Motor neuron (in vitro differentiated cells): ENCODE results near the gene SFI1. TPM values are rescaled to one million over a fixed set of nuclear protein-coding genes. Genes with fewer than 3 reads are reported as not detected.

Source experiments
- ATAC-seq, 8 experiments: fragments of 200-7000 bp; cut with Tn5 transposase; replicated peaks in 6 of 8; 2 replicates each; pipeline ENCODE4 v1.8.0; 2021; ENCODE audit warnings: mild to moderate bottlenecking in 8 of 8, moderate library complexity in 8 of 8
- H3K27ac ChIP-seq, 2 donors: fragments of 250-450 bp; sonication (Bioruptor Pico); 2 replicates each; pipeline ENCODE4 v1.9.0; 2021; ENCODE audit warnings: antibody characterized with exemption in 2 of 2, mild to moderate bottlenecking in 2 of 2, moderate library complexity in 1 of 2
- H3K4me1 ChIP-seq, 2 donors: fragments of 250-450 bp; sonication (Bioruptor Pico); replicated peaks in 1 of 2; 2 replicates each; pipeline ENCODE4 v1.6.1; 2021; ENCODE audit warnings: antibody characterized with exemption in 2 of 2, mild to moderate bottlenecking in 2 of 2, moderate library complexity in 1 of 2
- H3K4me3 ChIP-seq, 5 donors: fragments of 250-450 bp; sonication (Bioruptor Pico); 2 replicates each; pipeline ENCODE4 v1.9.0; 2021; ENCODE audit warnings: antibody characterized with exemption in 5 of 5, mild to moderate bottlenecking in 5 of 5, moderate library complexity in 4 of 5
- WGBS, 10 experiments: fragments of 450-650 bp; shearing (Covaris generic); methylation state at CpG; one replicate each; pipeline ENCODE4 v1.0.0; 2022; 5-methylcytosine and 5-hydroxymethylcytosine counted together
- in situ Hi-C, 9 experiments: fragments of 400-800 bp; cut with MboI; loops; one replicate each; pipeline ENCODE4 v1.15.0; 2021; ENCODE audit warnings: low sequenced_read_pairs in 9 of 9, low pct_unique_long_range_greater_than_20kb in 2 of 9; ENCODE audit not compliant: unreplicated experiment in 9 of 9
- total RNA-seq, 8 experiments: library from RNA; unstranded; fragments of 300-600 nt; gene quantifications; 2 replicates each; pipeline versions ENCODE4 v1.2.3 to v1.2.4, GENCODE V29; 2022

SFI1 gene
- total RNA-seq, 8 experiments from 2014 or later, result 5.2 to 23.1 (median 14.4) TPM

GRCh38 chr22:31620756-31621480, 124.6 kb downstream of the SFI1 start:
- in situ Hi-C loops, result no loop called here
- Histone ChIP-seq H3K4me3 (no peak overlapping the region), H3K4me1 (peaks cover 32 to 33% of the 10 kb centered on the region in 2 donors), H3K27ac (no peak overlapping the region)
- 93 to 100% methylated on average over 1 to 6 of the region's 20 CpGs; no CpG with 5 or more reads in 8 of the 10 experiments for WGBS, 10 experiments
- ATAC-seq, result no peak

- peak in 1 of 8 experiments; percentile 13 for ATAC-seq
- 80 to 100% (median 100%) methylated on average over 1 to 4 of the region's 19 CpGs; no CpG with 5 or more reads in 7 of the 10 experiments for whole genome bisulfite sequencing, 10 experiments
- Histone ChIP-seq H3K27ac (no peak overlapping the region), H3K4me1 (peaks cover 36 to 40% of the 10 kb centered on the region in 2 donors), H3K4me3 (no peak overlapping the region)
- in situ Hi-C loops, result no loop called here
Observed at GRCh38 chr22:31621507-31622124, 125.3 kb downstream of the SFI1 start.

- peaks cover 40 to 46% of the 10 kb centered on the region in 2 donors for H3K4me1 ChIP-seq
- in situ Hi-C loops, result no loop called here
- ATAC-seq, result no peak
- 100% methylated on average over 1 of the region's 1 CpG; no CpG with 5 or more reads in 9 of the 10 experiments for WGBS, 10 experiments
- no peak overlapping the region for H3K27ac ChIP-seq
- H3K4me3 ChIP-seq, result no peak overlapping the region
Observed at GRCh38 chr22:31622980-31623379, 126.6 kb downstream of the SFI1 start.

GRCh38 chr22:31623592-31624304, 127.4 kb downstream of the SFI1 start:
- WGBS, 10 experiments, result 67 to 100% (median 93%) methylated on average over 1 to 5 of the region's 18 CpGs; no CpG with 5 or more reads in 5 of the 10 experiments
- ATAC-seq, result peak in 1 of 8 experiments; percentile 4
- peaks cover 40 to 44% of the 10 kb centered on the region in 2 donors for H3K4me1 ChIP-seq
- in situ Hi-C loops, result no loop called here
- peak overlapping the region; percentile 33 to 92 for H3K27ac ChIP-seq
- no peak overlapping the region for H3K4me3 ChIP-seq

- peak overlapping the region; percentile 92 for H3K27ac ChIP-seq
- ATAC-seq, result peak in 5 of 8 experiments; percentile 4 to 33 (median 23)
- peak overlapping the region; percentile 2 to 33 (median 22) for H3K4me3 ChIP-seq
- in situ Hi-C loops, result no loop called here
- WGBS, 10 experiments, result 60 to 100% (median 82%) methylated on average over 1 to 3 of the region's 7 CpGs; no CpG with 5 or more reads in 5 of the 10 experiments
- H3K4me1 ChIP-seq, result peaks cover 38% of the 10 kb centered on the region in 2 donors
Observed at GRCh38 chr22:31625257-31625640, 128.9 kb downstream of the SFI1 start.

- Histone ChIP-seq H3K27ac (peak overlapping the region; percentile 92), H3K4me3 (peak overlapping the region; percentile 2 to 33 (median 22)), H3K4me1 (peaks cover 38% of the 10 kb centered on the region in 2 donors)
- in situ Hi-C loops, result no loop called here
- 0 to 80% (median 48%) methylated on average over 1 to 5 of the region's 31 CpGs; no CpG with 5 or more reads in 7 of the 10 experiments for WGBS, 10 experiments
- peak in 7 of 8 experiments; percentile 10 to 79 (median 75) for ATAC-seq
Observed at GRCh38 chr22:31625661-31626426, 129.5 kb downstream of the SFI1 start.

GRCh38 chr22:31626427-31627150, 130.3 kb downstream of the SFI1 start:
- Histone ChIP-seq H3K4me3 (no peak overlapping the region), H3K4me1 (peaks cover 44% of the 10 kb centered on the region in 2 donors), H3K27ac (peak overlapping the region; percentile 92)
- 68 to 100% (median 80%) methylated on average over 1 to 6 of the region's 15 CpGs; no CpG with 5 or more reads in 3 of the 10 experiments for WGBS, 10 experiments
- peak in 1 of 8 experiments; percentile 1 for ATAC-seq
- in situ Hi-C loops, result no loop called here

- H3K4me1 ChIP-seq, result peaks cover 44% of the 10 kb centered on the region in 2 donors
- no peak for ATAC-seq
- H3K27ac ChIP-seq, result peak overlapping the region in 1 of 2 donors; percentile 92
- WGBS, 10 experiments, result 60 to 100% (median 95%) methylated on average over 1 to 6 of the region's 8 CpGs; no CpG with 5 or more reads in 7 of the 10 experiments
- H3K4me3 ChIP-seq, result no peak overlapping the region
- in situ Hi-C loops, result no loop called here
Observed at GRCh38 chr22:31627223-31627731, 130.9 kb downstream of the SFI1 start.

GRCh38 chr22:31628362-31628761, 132.0 kb downstream of the SFI1 start:
- H3K4me3 ChIP-seq, result no peak overlapping the region
- ATAC-seq, result no peak
- H3K4me1 ChIP-seq, result peaks cover 44% of the 10 kb centered on the region in 2 donors
- in situ Hi-C loops, result no loop called here
- H3K27ac ChIP-seq, result no peak overlapping the region
- WGBS, 10 experiments, result 20 to 100% methylated on average over 1 of the region's 1 CpG; no CpG with 5 or more reads in 8 of the 10 experiments

GRCh38 chr22:31628969-31629708, 132.8 kb downstream of the SFI1 start:
- ATAC-seq, result no peak
- WGBS, 10 experiments, result 93 to 100% (median 100%) methylated on average over 1 to 3 of the region's 17 CpGs; no CpG with 5 or more reads in 6 of the 10 experiments
- in situ Hi-C loops, result no loop called here
- Histone ChIP-seq H3K4me3 (no peak overlapping the region), H3K27ac (no peak overlapping the region), H3K4me1 (peaks cover 37 to 40% of the 10 kb centered on the region in 2 donors)

- H3K4me1 ChIP-seq, result peaks cover 31 to 34% of the 10 kb centered on the region in 2 donors
- in situ Hi-C loops, result no loop called here
- peak overlapping the region; percentile 50 to 82 (median 58) for H3K4me3 ChIP-seq
- no peak for ATAC-seq
- peak overlapping the region; percentile 72 to 82 for H3K27ac ChIP-seq
- 71% methylated on average over 2 of the region's 14 CpGs; no CpG with 5 or more reads in 9 of the 10 experiments for WGBS, 10 experiments
Observed at GRCh38 chr22:31629741-31630184, 133.4 kb downstream of the SFI1 start.
